B cell (primary cell): ENCODE data around the gene TDRKH. TPM values are rescaled to one million over a fixed set of nuclear protein-coding genes. Genes with fewer than 3 reads are reported as not detected.

ENCODE experiments used
- ATAC-seq: fragments of 200-7000 bp; cut with Tn5 transposase; one replicate; pipeline ENCODE4 v1.10.0; 2021; ENCODE audit warnings: low read depth, mild to moderate bottlenecking, moderate number of reproducible peaks, moderate library complexity
- CTCF ChIA-PET: fragments of 350-600 bp; sonication (Branson Sonifier 250); formaldehyde crosslinking; loops from one replicate; lab custom pipeline; 2021; ENCODE audit warnings: antibody characterized with exemption, inconsistent platforms; lab: Charles Lee
- POLR2A ChIA-PET: fragments of 350-600 bp; sonication (Branson Sonifier 250); formaldehyde crosslinking; loops from one replicate; lab custom pipeline; 2021; ENCODE audit warnings: antibody characterized with exemption; lab: Charles Lee
- DNase-seq: peaks from one replicate; pipeline ENCODE4 v3.0.0; 2013
- H2AFZ ChIP-seq: 2 replicates; pipeline ENCODE4 v1.6.1; 2012; ENCODE audit warnings: mild to moderate bottlenecking, low read depth, low read length; ENCODE audit not compliant: insufficient read depth, poor library complexity, severe bottlenecking
- H3K27ac ChIP-seq, 2 donors: 1 replicate in 1 of 2; 2 replicates in 1 of 2; pipeline ENCODE4 v1.5.1; 2012 to 2013; ENCODE audit warnings: low read length in 2 of 2, mild to moderate bottlenecking in 2 of 2, moderate library complexity in 1 of 2
- H3K27me3 ChIP-seq, 4 experiments: fragments of 200-600 bp in 1 of 4; sonication (generic) in 1 of 4; replicated peaks in 1 of 4; 1 replicate in 2 of 4; 2 replicates in 2 of 4; pipeline versions ENCODE4 v1.6.1 to v1.7.0; 2013 to 2016; ENCODE audit warnings: low read length in 3 of 4, mild to moderate bottlenecking in 2 of 4, mixed read lengths in 1 of 4, moderate library complexity in 1 of 4; ENCODE audit not compliant: insufficient read depth in 4 of 4, control insufficient read depth in 3 of 4; ENCODE audit errors: control extremely low read depth in 1 of 4
- H3K36me3 ChIP-seq, 2 experiments: replicated peaks in 1 of 2; 1 replicate in 1 of 2; 2 replicates in 1 of 2; pipeline versions ENCODE4 v1.6.1 to v1.7.1; 2013; ENCODE audit warnings: low read length in 1 of 2; ENCODE audit not compliant: insufficient read depth in 2 of 2, control insufficient read depth in 1 of 2; ENCODE audit errors: control extremely low read depth in 1 of 2, extremely low read depth in 1 of 2
- H3K4me1 ChIP-seq, 2 donors: fragments of 200-600 bp in 1 of 2; sonication (generic) in 1 of 2; 1 replicate in 1 of 2; 2 replicates in 1 of 2; pipeline versions ENCODE4 v1.5.1 to v1.6.1; 2013 to 2017; ENCODE audit warnings: low read length in 2 of 2; ENCODE audit not compliant: control insufficient read depth in 2 of 2, insufficient read depth in 2 of 2
- H3K4me2 ChIP-seq: replicated peaks from 2 replicates; pipeline ENCODE3; 2012; ENCODE audit warnings: mild to moderate bottlenecking, low read depth, low read length; ENCODE audit not compliant: poor library complexity, severe bottlenecking
- H3K4me3 ChIP-seq, 5 experiments: fragments of 200-600 bp in 1 of 5; sonication (generic) in 1 of 5; 1 replicate in 3 of 5; 2 replicates in 2 of 5; pipeline versions ENCODE4 v1.5.1 to v1.7.0; 2011 to 2016; ENCODE audit warnings: low read length in 4 of 5, mild to moderate bottlenecking in 4 of 5, low read depth in 2 of 5, control low read depth in 1 of 5, moderate library complexity in 1 of 5; ENCODE audit not compliant: insufficient read depth in 1 of 5; ENCODE audit errors: control extremely low read depth in 1 of 5, extremely low read depth in 1 of 5
- H3K79me2 ChIP-seq: fragments of 200-600 bp; sonication (generic); one replicate; pipeline ENCODE4 v1.6.0; 2016; ENCODE audit warnings: low read length; ENCODE audit not compliant: control insufficient read depth, insufficient read depth
- H3K9ac ChIP-seq: fragments of 200-600 bp; sonication (generic); 2 replicates; pipeline ENCODE4 v1.6.1; 2017; ENCODE audit warnings: mild to moderate bottlenecking, low read length, moderate library complexity
- H3K9me3 ChIP-seq, 3 donors: one replicate each; pipeline versions ENCODE4 v1.6.1 to v1.7.1; 2013; ENCODE audit warnings: low read length in 2 of 3; ENCODE audit not compliant: control insufficient read depth in 2 of 3, insufficient read depth in 1 of 3; ENCODE audit errors: control extremely low read depth in 1 of 3
- H4K20me1 ChIP-seq: 2 replicates; pipeline ENCODE4 v1.6.0; 2012; ENCODE audit warnings: mild to moderate bottlenecking, low read length; ENCODE audit not compliant: insufficient read depth, control insufficient read depth, poor library complexity, severe bottlenecking
- H3K27ac Mint-ChIP-seq: one replicate; pipeline ENCODE4 v1.8.0; 2021; ENCODE audit warnings: mixed read lengths
- H3K27me3 Mint-ChIP-seq: one replicate; pipeline ENCODE4 v1.8.0; 2021; ENCODE audit warnings: mixed read lengths
- H3K4me1 Mint-ChIP-seq: one replicate; pipeline ENCODE4 v1.8.0; 2021; ENCODE audit warnings: mixed read lengths
- H3K4me3 Mint-ChIP-seq: one replicate; pipeline ENCODE4 v1.8.0; 2021; ENCODE audit warnings: mixed read lengths
- H3K9me3 Mint-ChIP-seq: one replicate; pipeline ENCODE4 v1.8.0; 2022; ENCODE audit warnings: mixed read lengths; ENCODE audit not compliant: insufficient read depth
- EZH2 ChIP-seq: IDR thresholded peaks from 2 replicates; pipeline ENCODE4 v1.6.1; 2012; ENCODE audit warnings: borderline replicate concordance, low read depth, mild to moderate bottlenecking, moderate library complexity, low read length; ENCODE audit not compliant: insufficient read depth, poor library complexity, severe bottlenecking
- WGBS: methylation state at CpG from one replicate; pipeline ENCODE4 v1.1.5; 2013; ENCODE audit warnings: missing lambda C conversion rate; ENCODE audit not compliant: insufficient coverage; 5-methylcytosine and 5-hydroxymethylcytosine counted together
- intact Hi-C: fragments of 100-400 bp; cut with micrococcal nuclease; formaldehyde crosslinking; loops from one replicate; pipeline ENCODE4 v1.10.0; 2022
- polyA plus RNA-seq: library from polyadenylated mRNA; depleted of rRNA; stranded (reverse); fragments of >200 nt; gene quantifications from 2 replicates; pipeline ENCODE4 v1.2.3, GENCODE V29; 2012
- total RNA-seq, 2 donors: library from RNA; stranded (reverse); fragments of 120-200 nt in 1 of 2; gene quantifications; 1 replicate in 1 of 2; 2 replicates in 1 of 2; pipeline versions ENCODE4 v1.2.3 to v1.2.4, GENCODE V29; 2013 to 2022
- TF ChIP-seq, protein P1 (sequence below): fragments of 200-600 bp; IDR thresholded peaks from one replicate; pipeline ENCODE4 v1.8.0; 2022; ENCODE audit warnings: antibody characterized with exemption, mild to moderate bottlenecking

The TDRKH gene
- total and polyA plus RNA-seq, 2 donors (not counting 1 experiment from before 2014, with no cell fraction given) = 2.0 to 13.3 TPM

DNA sequence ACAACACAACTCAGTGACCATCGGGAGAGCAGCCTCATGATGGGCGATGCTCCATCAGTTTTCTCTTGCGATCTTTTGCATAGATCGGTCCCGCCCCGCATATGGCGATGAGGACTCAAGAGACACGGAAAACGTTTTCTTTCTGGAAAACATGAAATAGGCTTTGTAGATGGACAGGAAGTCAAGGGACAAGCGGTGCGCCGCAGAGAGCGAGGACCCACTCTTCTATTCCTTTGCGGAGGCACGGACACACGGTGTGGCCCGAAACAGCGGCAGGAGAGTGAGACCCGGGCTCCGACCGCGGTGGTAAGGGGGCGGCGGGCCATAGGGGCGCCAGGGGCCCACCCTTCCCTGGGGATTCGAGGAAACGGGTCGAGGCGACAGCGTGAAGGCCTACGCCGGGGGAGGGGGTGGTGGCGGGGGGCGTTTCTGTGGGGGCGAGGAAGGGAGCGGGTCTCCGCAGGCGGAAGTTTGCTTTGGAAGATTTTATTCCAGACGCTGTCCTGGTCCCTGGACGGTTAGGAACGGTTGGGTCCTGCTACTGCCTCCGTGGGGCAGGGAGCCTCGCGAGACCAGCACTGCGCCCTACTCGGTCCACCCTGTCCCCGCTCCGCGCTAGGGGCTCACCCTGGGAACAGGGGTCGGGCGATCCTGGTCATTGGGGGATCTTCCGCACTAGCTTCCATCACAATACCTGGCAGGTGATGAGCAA lies 796 bp upstream of the TDRKH start:
- Histone ChIP-seq H3K4me3 (peak overlapping the region; percentile 72 to 97 (median 91)), H4K20me1 (no peaks in the 10 kb centered on the region), H3K36me3 (no peaks in the 10 kb centered on the region), H3K9ac (peak overlapping the region; percentile 88), H3K4me1 (peaks cover 9 to 10% of the 10 kb centered on the region in 2 donors), H3K79me2 (peaks cover 3% of the 10 kb centered on the region), H2AFZ (peak overlapping the region; percentile 97), H3K4me2 (peak overlapping the region; percentile 84), H3K27me3 (no peaks in the 10 kb centered on the region), H3K27ac (peak overlapping the region; percentile 1 to 67), H3K9me3 (no peaks in the 10 kb centered on the region)
- WGBS = under 1% methylated on average over 44 of the region's 52 CpGs
- intact Hi-C loops = loop anchor here (1.0 to 5.0 kb wide), 9 partner anchors 28 to 332 kb away; partner anchors contain the start of genes CGN, MRPL9, POGZ and RIIAD1
- peak; percentile 24 for DNase-seq
- peak overlapping the region; percentile 96 for H3K4me3 Mint-ChIP-seq
- CTCF ChIA-PET = interaction anchor here (0.7 to 2.3 kb wide), 3 partner anchors 27 to 46 kb away, joined by 3 to 11 read pairs (median 3); partner anchors contain the start of genes MRPL9 and RORC
- no peak for TF ChIP-seq EZH2
- TF ChIP-seq, protein P1, sequence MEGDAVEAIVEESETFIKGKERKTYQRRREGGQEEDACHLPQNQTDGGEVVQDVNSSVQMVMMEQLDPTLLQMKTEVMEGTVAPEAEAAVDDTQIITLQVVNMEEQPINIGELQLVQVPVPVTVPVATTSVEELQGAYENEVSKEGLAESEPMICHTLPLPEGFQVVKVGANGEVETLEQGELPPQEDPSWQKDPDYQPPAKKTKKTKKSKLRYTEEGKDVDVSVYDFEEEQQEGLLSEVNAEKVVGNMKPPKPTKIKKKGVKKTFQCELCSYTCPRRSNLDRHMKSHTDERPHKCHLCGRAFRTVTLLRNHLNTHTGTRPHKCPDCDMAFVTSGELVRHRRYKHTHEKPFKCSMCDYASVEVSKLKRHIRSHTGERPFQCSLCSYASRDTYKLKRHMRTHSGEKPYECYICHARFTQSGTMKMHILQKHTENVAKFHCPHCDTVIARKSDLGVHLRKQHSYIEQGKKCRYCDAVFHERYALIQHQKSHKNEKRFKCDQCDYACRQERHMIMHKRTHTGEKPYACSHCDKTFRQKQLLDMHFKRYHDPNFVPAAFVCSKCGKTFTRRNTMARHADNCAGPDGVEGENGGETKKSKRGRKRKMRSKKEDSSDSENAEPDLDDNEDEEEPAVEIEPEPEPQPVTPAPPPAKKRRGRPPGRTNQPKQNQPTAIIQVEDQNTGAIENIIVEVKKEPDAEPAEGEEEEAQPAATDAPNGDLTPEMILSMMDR = no peak
- no peaks in the 10 kb centered on the region for H3K27me3 Mint-ChIP-seq
- H3K9me3 Mint-ChIP-seq = no peaks in the 10 kb centered on the region
- ATAC-seq = no peak
- H3K4me1 Mint-ChIP-seq = peaks cover 26% of the 10 kb centered on the region
- POLR2A ChIA-PET = interaction anchor here (0.6 to 1.8 kb wide), 4 partner anchors 28 to 243 kb away, joined by 3 to 13 read pairs (median 4); partner anchors contain the start of genes MRPL9, RIIAD1 and SNX27
- peak overlapping the region; percentile 89 for H3K27ac Mint-ChIP-seq

DNA sequence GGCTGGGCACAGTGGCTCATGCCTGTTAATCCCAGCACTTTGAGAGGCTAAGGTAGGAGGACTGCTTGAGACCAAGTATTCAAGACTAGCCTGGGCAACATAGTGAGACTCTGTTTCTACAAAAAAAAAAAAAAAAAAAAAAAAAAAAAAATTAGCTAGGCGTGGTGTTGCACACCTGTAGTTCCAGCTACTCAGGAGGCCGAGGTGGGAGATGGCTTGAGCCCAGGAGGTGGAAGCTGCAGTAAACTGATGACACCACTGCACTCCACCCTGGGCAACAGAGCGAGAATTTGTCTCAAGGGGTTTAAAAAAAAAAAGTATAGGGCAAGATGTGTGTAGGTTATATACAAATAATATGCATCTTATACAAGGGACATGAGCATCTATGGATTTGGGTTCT lies 2.6 kb downstream of the TDRKH start:
- Mint-ChIP-seq H3K4me3 (no peak overlapping the region), H3K27me3 (no peaks in the 10 kb centered on the region), H3K4me1 (peaks cover 26% of the 10 kb centered on the region), H3K27ac (no peak overlapping the region), H3K9me3 (no peaks in the 10 kb centered on the region)
- ChIA-PET CTCF (no interaction called here), POLR2A (interaction anchor here (0.6 kb wide), 1 partner anchor 168 kb away, joined by 3 read pairs; no protein-coding TSS in a partner anchor)
- H3K36me3 ChIP-seq = no peaks in the 10 kb centered on the region
- ATAC-seq (no peak), DNase-seq (no peak)
- peaks cover 3% of the 10 kb centered on the region for H3K79me2 ChIP-seq
- no CpG with 5 or more reads among the region's 3 CpGs for WGBS
- no peak overlapping the region for H3K4me2 ChIP-seq
- peaks cover 9 to 10% of the 10 kb centered on the region in 2 donors for H3K4me1 ChIP-seq
- no peaks in the 10 kb centered on the region for H4K20me1 ChIP-seq
- intact Hi-C loops = no loop called here
- no peak overlapping the region for H3K4me3 ChIP-seq
- no peaks in the 10 kb centered on the region for H3K9me3 ChIP-seq
- H3K9ac ChIP-seq = no peak overlapping the region
- H3K27me3 ChIP-seq = no peaks in the 10 kb centered on the region
- TF ChIP-seq, protein P1 = no peak
- no peak for TF ChIP-seq EZH2
- H2AFZ ChIP-seq = no peak overlapping the region
- no peak overlapping the region for H3K27ac ChIP-seq
